Chondrocyte (in vitro differentiated cells): ENCODE measurements around the gene FABP2. TPM values are rescaled to one million over a fixed set of nuclear protein-coding genes. Genes with fewer than 3 reads are reported as not detected.

Experiments used
- DNase-seq: peaks from one replicate; pipeline ENCODE4 v3.0.0; 2021; ENCODE audit warnings: mixed read lengths, low spot score
- H3K27ac Mint-ChIP-seq: one replicate; pipeline ENCODE4 v1.8.0; 2021; ENCODE audit warnings: mild to moderate bottlenecking, moderate library complexity, mixed read lengths; ENCODE audit not compliant: unreplicated experiment
- H3K27me3 Mint-ChIP-seq: 2 replicates; pipeline ENCODE4 v1.8.0; 2021; ENCODE audit warnings: low read depth, mixed read lengths
- H3K36me3 Mint-ChIP-seq: 2 replicates; pipeline ENCODE4 v1.8.0; 2021; ENCODE audit warnings: low read depth, mixed read lengths
- H3K4me1 Mint-ChIP-seq: 2 replicates; pipeline ENCODE4 v1.8.0; 2021; ENCODE audit warnings: low read depth, mild to moderate bottlenecking, mixed read lengths
- H3K4me3 Mint-ChIP-seq: one replicate; pipeline ENCODE4 v1.8.0; 2021; ENCODE audit warnings: mild to moderate bottlenecking, moderate library complexity, mixed read lengths; ENCODE audit not compliant: unreplicated experiment
- H3K9me3 Mint-ChIP-seq: 2 replicates; pipeline ENCODE4 v1.8.0; 2021; ENCODE audit warnings: low read depth, mixed read lengths
- total RNA-seq: library from RNA; stranded (reverse); gene quantifications from 3 replicates; pipeline ENCODE4 v1.2.1, GENCODE V29; 2021
- TF ChIP-seq, protein P1 (sequence below): fragments of 200-600 bp; sonication (generic); IDR thresholded peaks from 2 replicates; pipeline ENCODE4 v1.5.0; 2021; ENCODE audit warnings: antibody characterized with exemption, mild to moderate bottlenecking, moderate library complexity

Gene FABP2
- total RNA-seq, 1 donor from 2014 or later: not detected

DNA sequence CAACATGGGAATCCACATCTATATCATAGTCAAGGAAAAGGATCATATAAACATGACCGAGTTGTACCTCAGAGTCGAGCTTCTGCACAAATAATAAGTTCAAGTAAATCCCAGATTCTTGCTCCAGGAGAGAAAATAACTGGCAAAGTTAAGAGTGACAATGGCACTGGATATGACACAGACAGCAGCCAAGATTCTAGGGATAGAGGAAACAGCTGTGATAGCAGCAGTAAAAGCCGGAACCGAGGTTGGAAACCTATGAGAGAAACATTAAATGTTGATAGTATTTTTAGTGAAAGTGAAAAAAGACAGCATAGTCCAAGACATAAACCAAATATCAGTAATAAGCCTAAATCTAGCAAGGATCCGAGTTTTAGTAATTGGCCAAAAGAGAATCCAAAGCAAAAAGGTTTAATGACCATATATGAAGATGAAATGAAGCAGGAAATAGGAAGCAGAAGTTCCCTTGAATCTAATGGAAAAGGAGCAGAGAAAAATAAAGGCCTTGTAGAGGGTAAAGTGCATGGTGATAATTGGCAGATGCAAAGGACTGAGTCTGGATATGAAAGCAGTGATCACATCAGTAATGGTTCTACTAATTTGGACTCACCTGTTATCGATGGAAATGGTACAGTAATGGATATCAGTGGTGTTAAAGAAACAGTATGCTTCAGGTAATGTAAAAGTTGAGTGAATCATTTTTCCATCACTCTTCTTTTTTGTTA, 50.4 kb downstream of the FABP2 start:
- peaks cover 13% of the 10 kb centered on the region for H3K4me1 Mint-ChIP-seq
- H3K4me3 Mint-ChIP-seq: no peak overlapping the region
- TF ChIP-seq, protein P1, sequence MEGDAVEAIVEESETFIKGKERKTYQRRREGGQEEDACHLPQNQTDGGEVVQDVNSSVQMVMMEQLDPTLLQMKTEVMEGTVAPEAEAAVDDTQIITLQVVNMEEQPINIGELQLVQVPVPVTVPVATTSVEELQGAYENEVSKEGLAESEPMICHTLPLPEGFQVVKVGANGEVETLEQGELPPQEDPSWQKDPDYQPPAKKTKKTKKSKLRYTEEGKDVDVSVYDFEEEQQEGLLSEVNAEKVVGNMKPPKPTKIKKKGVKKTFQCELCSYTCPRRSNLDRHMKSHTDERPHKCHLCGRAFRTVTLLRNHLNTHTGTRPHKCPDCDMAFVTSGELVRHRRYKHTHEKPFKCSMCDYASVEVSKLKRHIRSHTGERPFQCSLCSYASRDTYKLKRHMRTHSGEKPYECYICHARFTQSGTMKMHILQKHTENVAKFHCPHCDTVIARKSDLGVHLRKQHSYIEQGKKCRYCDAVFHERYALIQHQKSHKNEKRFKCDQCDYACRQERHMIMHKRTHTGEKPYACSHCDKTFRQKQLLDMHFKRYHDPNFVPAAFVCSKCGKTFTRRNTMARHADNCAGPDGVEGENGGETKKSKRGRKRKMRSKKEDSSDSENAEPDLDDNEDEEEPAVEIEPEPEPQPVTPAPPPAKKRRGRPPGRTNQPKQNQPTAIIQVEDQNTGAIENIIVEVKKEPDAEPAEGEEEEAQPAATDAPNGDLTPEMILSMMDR: no peak
- no peak overlapping the region for H3K27ac Mint-ChIP-seq
- no peak for DNase-seq
- H3K27me3 Mint-ChIP-seq: no peaks in the 10 kb centered on the region
- peaks cover 15% of the 10 kb centered on the region for H3K36me3 Mint-ChIP-seq
- H3K9me3 Mint-ChIP-seq: no peaks in the 10 kb centered on the region

DNA sequence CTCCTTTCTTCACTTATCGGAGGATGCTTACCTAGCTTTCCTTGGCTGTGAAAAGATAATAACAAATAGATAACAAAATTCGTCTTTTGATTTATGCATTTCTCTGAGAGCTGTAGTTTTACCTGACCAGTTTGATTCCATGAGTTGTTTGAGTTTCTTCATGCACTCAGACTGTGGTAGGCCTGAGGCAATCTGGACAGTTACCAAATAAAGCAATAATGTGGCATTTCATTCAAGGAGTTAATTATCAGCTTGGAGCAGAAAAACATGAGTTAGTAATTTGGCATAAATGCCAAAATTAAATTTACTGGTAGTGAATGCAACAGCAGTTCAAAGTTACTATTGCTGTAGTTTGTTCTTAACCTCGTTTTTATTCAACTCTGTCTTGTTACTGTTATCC, 53.5 kb downstream of the FABP2 start:
- Mint-ChIP-seq H3K27me3 (no peaks in the 10 kb centered on the region), H3K36me3 (peaks cover 21% of the 10 kb centered on the region), H3K4me3 (no peak overlapping the region), H3K27ac (no peak overlapping the region), H3K9me3 (peaks cover 5% of the 10 kb centered on the region), H3K4me1 (peaks cover 13% of the 10 kb centered on the region)
- TF ChIP-seq, protein P1: no peak
- no peak for DNase-seq

Other genes starting within 250 kb of the FABP2 start
- gene MYOZ2, start 186.3 kb downstream of the FABP2 start, total RNA-seq: 0.13 to 0.35 TPM in 2 of 3 replicates, not detected in the other
- 20.0 to 22.3 TPM (median 20.0 TPM) in 3 replicates for gene USP53, start 109.4 kb downstream of the FABP2 start, total RNA-seq